NCI-H446 treated with DMSO at 0.1 percent for 48 hours (cell line): ENCODE data around the gene CADM1.
A peak's percentile ranks its signal among the peaks of the same experiment; 100 is the strongest.

ENCODE experiments used
- DNase-seq: peaks from one replicate; lab custom pipeline; 2025; lab: John Stamatoyannopoulos, UW

Gene CADM1

DNA sequence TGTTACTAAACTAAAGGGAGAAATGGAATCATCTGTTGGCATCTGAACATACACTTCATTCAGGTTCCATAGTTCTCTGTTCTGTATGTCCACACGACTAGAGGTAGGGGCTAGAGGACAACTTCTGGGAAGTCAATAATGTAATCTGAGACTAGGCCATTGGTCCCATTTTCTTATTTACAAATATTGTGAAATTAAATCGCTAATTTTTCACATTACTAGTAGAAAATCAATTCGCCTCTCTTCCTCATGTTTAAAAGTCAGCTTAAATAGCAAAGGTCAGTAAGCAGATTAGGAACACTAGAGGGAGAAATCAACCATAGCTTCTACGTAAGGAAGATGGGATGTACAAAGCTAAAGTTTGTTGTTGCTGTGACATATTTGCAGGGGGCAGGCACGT is 59.7 kb downstream of the CADM1 start:
- DNase-seq = no peak

DNA sequence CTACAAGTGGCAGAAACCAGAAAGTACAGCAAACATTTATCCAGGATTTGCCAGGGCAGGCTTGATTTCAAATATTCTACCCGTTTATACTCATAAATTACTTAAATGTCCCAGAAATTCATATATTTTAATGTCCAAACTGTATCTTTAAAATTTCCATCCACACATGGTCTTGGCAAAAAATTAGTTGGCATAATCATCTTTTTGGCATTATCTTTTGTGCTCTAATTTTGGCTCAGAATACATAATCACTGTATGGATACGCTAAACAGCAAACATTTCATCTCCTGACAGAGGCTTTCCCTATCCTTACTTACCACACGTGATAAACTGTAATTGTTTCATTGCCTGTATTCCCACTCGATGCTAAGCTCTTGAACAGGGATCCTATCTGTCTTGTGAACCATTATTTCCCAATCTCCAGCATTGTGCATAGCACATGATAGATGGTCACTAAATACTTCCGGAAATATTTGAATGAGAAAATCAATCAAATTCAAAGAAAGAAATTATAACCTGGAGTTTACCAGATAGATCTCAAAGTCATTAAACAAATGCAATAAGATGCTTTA is 64.2 kb downstream of the CADM1 start:
- peak; percentile 18 for DNase-seq

DNA sequence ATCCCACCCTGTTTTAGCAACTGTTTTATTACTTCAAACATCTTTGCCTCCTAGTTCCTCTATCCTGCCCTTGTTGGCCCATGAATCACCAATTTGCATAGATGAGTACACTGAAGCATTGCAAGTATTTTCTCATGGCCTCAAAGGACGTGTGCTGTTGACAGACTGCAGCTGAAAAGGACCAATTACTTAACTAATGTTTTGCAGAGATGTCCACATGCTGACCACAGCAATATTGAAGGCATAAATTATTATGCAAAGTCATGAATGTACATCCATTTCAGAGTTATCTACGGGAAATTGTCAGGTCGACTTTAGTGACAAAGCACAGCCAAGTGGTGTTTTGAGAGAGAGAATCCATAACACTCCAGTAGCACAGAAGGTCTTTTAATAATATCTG is 64.8 kb downstream of the CADM1 start:
- DNase-seq = no peak

DNA sequence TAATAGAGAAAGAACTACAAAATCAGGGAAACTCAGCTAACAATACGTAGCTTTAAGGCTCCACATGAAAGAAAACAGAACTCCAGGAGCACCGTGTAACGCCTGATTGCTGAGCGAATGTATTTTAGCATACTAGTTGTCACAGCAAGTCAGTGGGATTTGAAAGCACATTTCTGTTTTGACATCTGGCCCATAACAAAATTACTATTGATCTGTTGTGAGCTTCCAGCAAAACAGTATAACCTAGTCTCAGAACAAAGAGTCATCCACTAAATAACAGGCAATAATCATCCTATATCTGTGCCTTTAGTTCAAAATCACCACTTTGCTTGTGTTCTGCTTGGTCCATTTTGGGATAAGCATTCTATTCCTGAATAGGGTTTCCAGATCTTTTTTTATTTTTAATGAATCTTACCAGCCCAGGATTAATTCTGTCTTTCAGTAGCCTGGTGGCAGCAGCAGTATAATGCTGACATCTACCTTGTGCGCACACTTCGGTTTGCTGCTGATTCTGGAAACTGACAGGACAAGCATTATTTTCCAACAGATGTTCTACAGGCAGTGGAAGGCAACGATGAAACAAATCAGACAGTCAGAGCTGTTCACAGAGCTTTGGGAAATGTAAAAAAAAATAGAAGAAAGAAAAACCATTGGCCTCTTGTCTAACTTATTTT is 66.2 kb downstream of the CADM1 start:
- no peak for DNase-seq

GRCh38 chr11:115430345-115430744 is 73.9 kb downstream of the CADM1 start:
- DNase-seq = no peak

DNA sequence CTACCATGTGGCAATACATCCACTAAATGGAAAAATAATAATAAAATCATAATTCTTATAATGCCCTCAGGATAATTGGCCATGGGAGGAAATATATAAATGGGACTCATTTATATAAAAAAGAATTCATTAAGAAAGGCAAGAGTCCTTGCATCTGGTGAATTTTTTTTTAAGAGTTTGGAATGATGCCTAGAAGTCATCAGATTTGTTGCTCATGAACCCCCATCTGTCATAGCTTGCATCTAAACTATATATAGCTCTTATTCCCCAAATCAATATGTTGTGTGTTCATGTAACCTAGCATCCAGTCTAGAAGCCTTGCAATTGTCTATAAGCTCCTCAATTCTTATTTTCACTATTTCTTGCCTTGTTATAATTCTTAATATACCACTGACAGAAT is 75.9 kb downstream of the CADM1 start:
- peak; percentile 96 for DNase-seq

GRCh38 chr11:115425816-115426215 is 78.4 kb downstream of the CADM1 start:
- DNase-seq = no peak

GRCh38 chr11:115425250-115425649 is 79.0 kb downstream of the CADM1 start:
- no peak for DNase-seq

DNA sequence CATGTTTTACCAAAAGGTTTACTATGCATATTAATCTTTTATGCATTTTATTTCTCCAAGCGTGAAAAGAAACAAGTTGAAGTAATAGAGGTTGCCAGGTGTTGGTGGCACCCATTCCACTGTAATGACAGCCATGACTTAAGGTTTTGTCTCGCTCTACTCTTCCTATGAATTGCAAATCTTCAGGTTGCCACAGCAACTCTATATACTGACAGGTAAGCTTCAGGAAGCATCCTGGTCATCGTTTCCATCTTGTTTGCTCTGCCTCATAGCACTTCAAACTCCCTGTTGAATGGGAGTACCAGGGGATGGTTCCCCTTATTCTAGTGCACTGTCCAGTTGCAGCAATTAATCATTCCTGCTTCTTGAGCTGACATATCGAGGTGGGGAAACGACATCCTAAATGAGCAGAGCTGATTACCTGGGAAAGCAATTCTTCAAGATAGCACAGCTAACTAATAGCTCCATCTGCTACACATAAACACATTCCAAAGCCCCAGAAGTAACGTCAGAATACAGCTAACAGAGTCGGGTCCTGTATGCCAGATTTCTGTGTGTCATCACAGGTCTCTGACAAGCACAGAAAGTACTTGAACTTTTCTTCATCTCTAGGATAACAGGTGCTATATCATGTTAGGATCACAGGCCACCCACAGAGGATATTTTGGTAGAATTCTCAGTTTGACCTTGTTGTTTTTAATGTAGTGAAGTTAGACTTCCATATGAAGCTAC is 80.3 kb downstream of the CADM1 start:
- DNase-seq = no peak

GRCh38 chr11:115421992-115422689 is 82.1 kb downstream of the CADM1 start:
- no peak for DNase-seq

DNA sequence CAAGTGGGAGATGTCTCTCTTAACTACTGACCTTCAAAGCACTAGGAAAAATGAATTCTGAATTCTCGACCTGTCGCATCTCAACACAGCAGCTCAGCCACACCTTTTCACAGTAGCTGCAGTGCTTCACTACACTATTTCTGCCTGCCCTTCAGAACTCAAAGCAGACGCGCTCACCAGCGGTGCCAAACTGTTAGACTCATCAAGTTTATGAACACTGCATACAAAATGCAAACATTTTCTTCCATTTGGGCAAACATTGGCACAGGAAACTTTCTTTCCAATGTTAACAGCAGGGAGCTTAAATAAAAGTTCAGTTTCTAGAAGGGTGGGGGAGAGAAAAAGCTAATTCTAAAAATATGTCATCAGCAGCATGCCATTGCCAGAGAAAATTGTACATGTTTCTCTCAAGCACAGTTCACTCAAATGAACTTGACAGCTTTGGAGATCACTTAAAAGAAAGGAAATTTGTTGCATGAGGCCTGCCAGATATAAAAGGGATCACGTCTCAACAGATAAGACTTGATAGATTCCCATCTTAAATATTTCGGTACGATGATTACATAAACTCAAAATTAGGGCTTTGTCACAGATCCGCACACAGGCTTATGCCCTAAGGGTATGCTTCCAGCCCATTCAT is 82.7 kb downstream of the CADM1 start:
- DNase-seq = peak; percentile 23

GRCh38 chr11:115420505-115420904 is 83.7 kb downstream of the CADM1 start:
- DNase-seq = peak; percentile 90

- no peak for DNase-seq
These were observed 85.6 kb downstream of the CADM1 start for GRCh38 chr11:115418626-115419025.

DNA sequence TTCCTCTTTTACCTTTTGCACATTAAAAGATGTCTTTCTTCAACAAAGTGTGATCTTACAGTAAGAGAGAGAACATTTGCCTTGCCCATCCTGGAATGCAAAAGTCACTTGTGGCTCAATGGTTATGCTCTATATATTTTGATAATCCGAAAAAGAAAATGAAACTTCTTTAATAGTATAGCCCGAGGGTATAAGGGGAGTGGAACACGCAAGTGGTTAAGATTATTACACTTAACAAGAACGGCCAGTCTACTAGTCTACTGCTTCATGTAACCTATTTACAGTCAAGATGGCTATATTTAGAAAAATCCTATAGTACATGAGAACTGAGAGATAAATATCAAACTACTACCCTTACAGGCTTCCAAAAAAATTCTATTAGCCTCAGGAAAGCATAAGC is 86.1 kb downstream of the CADM1 start:
- DNase-seq = no peak

GRCh38 chr11:115411120-115411519 is 93.1 kb downstream of the CADM1 start:
- DNase-seq = no peak

DNA sequence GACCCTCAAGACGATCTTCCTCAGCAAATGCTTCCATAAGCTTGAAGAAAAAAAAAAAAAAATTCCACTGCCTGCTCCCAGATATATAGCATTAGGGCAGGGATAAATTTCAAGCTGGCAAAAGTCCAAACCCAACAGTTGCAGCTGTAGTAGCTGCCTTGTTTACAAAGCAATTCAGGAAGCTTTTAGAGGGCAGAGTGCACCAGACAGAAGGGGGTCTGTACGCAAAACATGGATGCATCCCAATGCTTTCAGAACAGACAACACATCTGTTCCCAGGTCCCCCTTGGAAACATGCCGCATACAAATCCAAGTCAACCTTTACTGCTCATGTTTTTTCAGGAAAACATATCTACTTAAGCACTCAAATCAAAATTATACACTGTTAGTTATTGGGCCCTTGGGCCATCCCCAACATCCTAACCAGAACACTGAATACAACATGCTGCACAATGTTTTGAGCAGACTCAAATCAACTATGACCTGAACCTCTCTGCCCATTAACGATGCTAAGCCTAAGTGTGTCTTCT is 94.5 kb downstream of the CADM1 start:
- peak; percentile 93 for DNase-seq

DNA sequence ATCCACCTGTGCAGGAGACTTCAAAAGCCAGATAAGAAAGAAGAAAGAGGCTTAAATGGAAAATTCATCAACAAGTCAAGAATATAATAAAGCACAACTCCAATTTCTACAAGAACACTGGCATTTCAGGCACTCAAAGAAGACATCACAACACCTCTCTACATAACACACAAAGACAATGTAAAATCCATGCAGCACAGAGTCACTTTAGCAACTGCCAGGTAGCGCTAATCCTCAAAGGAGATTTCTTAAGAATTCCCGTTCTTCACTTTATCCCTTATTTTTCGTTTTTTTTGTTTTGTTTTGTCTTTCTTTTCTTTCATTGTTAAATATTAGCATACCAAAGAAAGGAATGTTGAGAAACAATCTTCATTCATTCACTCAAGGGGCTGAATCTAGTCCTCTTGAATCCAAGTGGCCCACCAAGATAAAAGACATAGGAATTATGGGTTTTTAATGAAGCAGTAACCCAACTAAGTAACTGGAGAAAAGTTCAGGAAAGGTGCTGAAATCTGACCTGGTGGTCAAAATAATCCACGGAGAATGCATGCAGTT is 95.0 kb downstream of the CADM1 start:
- DNase-seq = no peak

DNA sequence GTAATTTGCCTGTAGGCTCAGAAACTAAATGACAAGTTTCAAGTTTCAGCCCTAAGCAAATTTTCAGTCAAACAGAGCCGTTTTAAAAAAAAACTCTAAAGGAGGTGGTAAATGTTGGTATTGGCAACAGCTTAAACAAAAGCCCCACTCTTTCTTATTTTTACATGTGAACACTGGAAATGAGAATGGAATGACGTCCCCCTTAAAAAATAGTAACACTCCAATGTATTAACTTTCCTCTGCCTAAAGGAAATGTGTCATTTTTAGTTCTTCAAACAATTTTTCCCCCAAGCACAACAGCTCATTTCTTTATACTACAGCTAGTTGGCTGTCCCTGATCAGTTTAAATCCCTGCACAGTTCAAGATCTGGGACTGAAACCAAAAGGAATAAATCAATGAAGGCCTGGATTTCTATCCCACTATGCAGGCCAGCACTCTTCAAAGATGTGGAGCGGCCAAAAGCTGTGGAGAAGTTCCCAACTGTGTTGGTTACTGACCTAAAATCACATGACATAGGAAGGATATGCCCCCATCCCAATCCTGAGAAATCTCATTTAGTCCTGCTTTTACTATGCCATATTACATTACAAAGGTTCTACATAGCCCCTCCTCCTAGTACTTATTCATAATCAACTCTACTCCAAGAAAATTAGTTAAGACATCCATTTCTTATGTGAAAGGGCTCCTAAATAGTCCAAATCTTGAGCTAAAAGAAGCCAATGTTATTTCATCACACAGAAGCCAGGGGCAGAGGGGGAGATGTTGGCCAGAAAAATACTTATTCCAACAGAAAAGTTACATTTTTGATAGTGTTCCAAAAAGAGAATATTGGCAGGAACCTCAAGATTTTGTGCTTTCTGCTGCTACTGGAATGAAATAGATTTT is 95.9 kb downstream of the CADM1 start:
- peak; percentile 90 for DNase-seq

DNA sequence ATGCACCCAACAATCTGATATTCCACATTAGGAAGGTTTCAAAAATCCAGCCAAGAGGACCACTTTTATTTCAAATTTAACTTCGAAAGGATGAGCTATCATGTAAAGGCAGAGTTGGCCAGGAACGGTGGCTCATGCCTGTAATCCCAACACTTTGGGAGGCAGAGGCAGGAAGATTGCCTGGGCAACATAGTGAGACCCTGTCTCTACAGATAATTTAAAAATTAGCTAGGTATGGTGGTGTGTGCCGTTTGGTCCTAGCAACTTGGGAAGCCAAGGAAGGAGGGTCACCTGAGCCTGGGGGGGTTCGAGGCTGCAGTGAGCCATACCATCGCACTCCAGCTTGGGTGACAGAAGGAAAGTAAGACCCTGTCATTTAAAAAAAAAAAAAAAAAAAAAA is 96.7 kb downstream of the CADM1 start:
- DNase-seq = no peak

- no peak for DNase-seq
These were observed 97.8 kb downstream of the CADM1 start for GRCh38 chr11:115406404-115406803.
